SJCRH30 (cell line): Measurements from ENCODE around the gene NHERF1. TPM values are rescaled to one million over a fixed set of nuclear protein-coding genes. Genes with fewer than 3 reads are reported as not detected.

Source experiments
- DNase-seq, 2 experiments: peaks; one replicate each; pipeline ENCODE4 v3.0.0-alpha.2; 2015 to 2020
- H3K27ac ChIP-seq: fragments of 250-450 bp; sonication (Bioruptor Pico); 2 replicates; pipeline ENCODE4 v1.5.1; 2020; ENCODE audit warnings: mild to moderate bottlenecking, moderate library complexity
- H3K27me3 ChIP-seq: fragments of 250-450 bp; sonication (Bioruptor Pico); 2 replicates; pipeline ENCODE4 v1.5.1; 2020; ENCODE audit warnings: mild to moderate bottlenecking, moderate library complexity
- H3K36me3 ChIP-seq: fragments of 250-450 bp; sonication (Bioruptor Pico); 2 replicates; pipeline ENCODE4 v1.5.1; 2020; ENCODE audit warnings: mild to moderate bottlenecking, moderate library complexity
- H3K4me1 ChIP-seq: fragments of 250-450 bp; sonication (Bioruptor Pico); 2 replicates; pipeline ENCODE4 v1.5.1; 2020; ENCODE audit warnings: mild to moderate bottlenecking, moderate library complexity
- H3K4me3 ChIP-seq: fragments of 250-450 bp; sonication (Bioruptor Pico); 2 replicates; pipeline ENCODE4 v1.5.1; 2020; ENCODE audit warnings: mild to moderate bottlenecking, moderate library complexity
- H3K9me3 ChIP-seq: fragments of 250-450 bp; sonication (Bioruptor Pico); replicated peaks from 2 replicates; pipeline ENCODE4 v1.5.1; 2020; ENCODE audit warnings: mild to moderate bottlenecking, moderate library complexity
- total RNA-seq: library from RNA; depleted of rRNA; stranded (reverse); fragments of >200 nt; shearing (Covaris generic); gene quantifications from 2 replicates; pipeline ENCODE4 v1.2.3, GENCODE V29; 2014

NHERF1 gene
- total RNA-seq, 1 experiment from 2014 or later = 45.4 TPM

GRCh38 chr17:74785096-74785980, 36.9 kb downstream of the NHERF1 start:
- DNase-seq = no peak
- no peaks in the 10 kb centered on the region for H3K4me1 ChIP-seq
- H3K27ac ChIP-seq = no peak overlapping the region
- no peak overlapping the region for H3K4me3 ChIP-seq
- H3K36me3 ChIP-seq = peaks cover 2% of the 10 kb centered on the region; the same call in 1 of the 2 replicates
- H3K9me3 ChIP-seq = no peaks in the 10 kb centered on the region
- no peaks in the 10 kb centered on the region for H3K27me3 ChIP-seq

GRCh38 chr17:74785981-74786360, 37.5 kb downstream of the NHERF1 start:
- no peaks in the 10 kb centered on the region for H3K9me3 ChIP-seq
- peaks cover 3% of the 10 kb centered on the region; the same call in 1 of the 2 replicates for H3K36me3 ChIP-seq
- H3K27ac ChIP-seq = no peak overlapping the region
- no peak overlapping the region for H3K4me3 ChIP-seq
- H3K4me1 ChIP-seq = no peaks in the 10 kb centered on the region
- H3K27me3 ChIP-seq = no peaks in the 10 kb centered on the region
- no peak for DNase-seq

GRCh38 chr17:74786431-74787055, 38.1 kb downstream of the NHERF1 start:
- DNase-seq = no peak
- Histone ChIP-seq H3K4me3 (no peak overlapping the region), H3K9me3 (no peaks in the 10 kb centered on the region)

DNA sequence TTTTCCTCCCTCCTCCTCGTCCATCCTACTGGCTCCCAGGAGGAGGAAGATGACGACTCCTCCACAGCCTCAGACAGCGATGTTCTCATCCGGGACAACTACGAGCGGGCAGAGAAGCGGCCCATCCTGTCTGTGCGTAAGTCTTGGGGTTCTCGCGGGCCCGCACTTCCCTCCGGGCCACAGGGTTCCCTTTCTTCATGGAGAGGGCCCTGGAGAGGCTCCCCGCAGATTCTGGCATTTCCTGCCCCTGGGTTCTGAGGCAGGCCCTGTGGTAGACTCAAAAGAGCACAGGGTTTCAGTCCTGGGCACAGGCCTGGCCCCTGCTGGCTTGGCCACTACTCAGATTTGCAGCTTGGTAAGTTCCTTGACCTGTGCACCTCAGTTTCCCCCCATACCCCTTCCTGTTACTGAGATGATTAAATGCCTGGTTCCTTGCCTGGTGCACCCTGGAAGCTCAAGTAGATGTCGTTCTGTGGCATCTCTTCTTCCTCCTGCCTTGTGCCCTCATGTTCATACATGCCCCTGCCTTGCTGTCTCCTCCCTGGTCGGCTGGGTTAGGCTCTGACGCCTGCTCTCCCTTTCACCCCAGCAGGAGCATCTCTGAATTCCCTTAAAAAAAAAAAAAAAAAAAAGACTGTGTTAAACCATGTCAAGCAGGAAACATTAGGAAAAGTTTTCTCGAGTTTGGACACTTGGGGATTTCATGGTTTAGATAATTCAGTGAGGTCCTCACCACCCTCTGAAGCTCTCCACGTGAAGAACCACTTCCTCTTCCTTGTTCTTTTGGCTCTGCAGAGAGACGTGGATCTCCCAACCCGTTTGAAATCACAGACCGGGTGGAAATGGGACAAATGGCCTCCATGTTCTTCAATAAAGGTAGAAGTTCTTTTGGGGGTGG, 42.0 kb downstream of the NHERF1 start:
- Histone ChIP-seq H3K27ac (no peak overlapping the region), H3K4me3 (no peak overlapping the region), H3K27me3 (no peaks in the 10 kb centered on the region), H3K36me3 (peaks cover 6% of the 10 kb centered on the region), H3K9me3 (no peaks in the 10 kb centered on the region), H3K4me1 (no peaks in the 10 kb centered on the region)
- DNase-seq = no peak

More at GRCh38 chr17:74786431-74787055, 38.1 kb downstream of the NHERF1 start:
- peaks cover 3% of the 10 kb centered on the region; the same call in 1 of the 2 replicates for H3K36me3 ChIP-seq
- H3K4me1 ChIP-seq = no peaks in the 10 kb centered on the region
- H3K27me3 ChIP-seq = no peaks in the 10 kb centered on the region
- no peak overlapping the region for H3K27ac ChIP-seq

GRCh38 chr17:74792586-74793105, 44.2 kb downstream of the NHERF1 start:
- Histone ChIP-seq H3K4me1 (no peaks in the 10 kb centered on the region), H3K36me3 (peaks cover 9% of the 10 kb centered on the region), H3K27me3 (no peaks in the 10 kb centered on the region), H3K4me3 (no peak overlapping the region), H3K9me3 (no peaks in the 10 kb centered on the region), H3K27ac (no peak overlapping the region)
- DNase-seq = no peak

DNA sequence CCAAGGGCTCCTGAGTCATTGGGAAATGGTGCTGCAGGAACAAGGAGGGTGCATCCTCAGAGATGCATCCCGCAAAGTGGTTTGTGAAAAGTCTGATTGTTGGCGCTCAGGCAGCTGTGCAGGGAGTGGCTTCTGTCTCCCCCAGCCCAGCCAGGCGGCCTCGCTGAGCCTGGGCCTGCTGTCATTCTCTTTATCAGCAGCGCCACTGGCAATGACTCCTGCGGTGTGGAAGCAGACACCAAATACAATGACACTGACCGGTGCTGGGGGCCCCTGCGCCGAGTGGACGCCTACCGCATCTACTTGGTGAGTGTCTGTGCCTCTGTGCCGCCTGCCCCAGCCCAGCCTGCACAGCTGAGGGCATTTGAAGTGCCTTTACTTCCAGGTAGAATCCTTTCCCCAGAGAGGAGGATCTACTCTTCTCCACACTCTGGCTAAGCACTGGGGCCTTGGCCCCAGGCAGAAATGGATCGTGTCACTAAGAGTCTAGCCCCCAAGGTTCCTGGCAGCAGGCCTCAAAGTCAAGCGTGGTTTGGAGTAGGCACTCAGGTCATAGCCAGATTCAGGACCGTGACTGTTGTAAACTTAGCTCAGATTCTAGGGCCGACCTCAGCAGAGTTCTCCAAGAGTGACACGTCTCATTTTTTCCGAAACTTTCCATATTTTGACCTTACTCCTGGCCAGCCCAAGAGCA, 47.0 kb downstream of the NHERF1 start:
- H3K9me3 ChIP-seq = no peaks in the 10 kb centered on the region
- H3K4me1 ChIP-seq = no peaks in the 10 kb centered on the region
- H3K4me3 ChIP-seq = no peak overlapping the region
- H3K27ac ChIP-seq = no peak overlapping the region
- DNase-seq = no peak
- H3K27me3 ChIP-seq = no peaks in the 10 kb centered on the region
- peaks cover 25% of the 10 kb centered on the region for H3K36me3 ChIP-seq

GRCh38 chr17:74796211-74796610, 47.8 kb downstream of the NHERF1 start:
- Histone ChIP-seq H3K27ac (no peak overlapping the region), H3K36me3 (peaks cover 22% of the 10 kb centered on the region), H3K27me3 (no peaks in the 10 kb centered on the region), H3K9me3 (no peaks in the 10 kb centered on the region), H3K4me1 (no peaks in the 10 kb centered on the region), H3K4me3 (no peak overlapping the region)
- DNase-seq = no peak

DNA sequence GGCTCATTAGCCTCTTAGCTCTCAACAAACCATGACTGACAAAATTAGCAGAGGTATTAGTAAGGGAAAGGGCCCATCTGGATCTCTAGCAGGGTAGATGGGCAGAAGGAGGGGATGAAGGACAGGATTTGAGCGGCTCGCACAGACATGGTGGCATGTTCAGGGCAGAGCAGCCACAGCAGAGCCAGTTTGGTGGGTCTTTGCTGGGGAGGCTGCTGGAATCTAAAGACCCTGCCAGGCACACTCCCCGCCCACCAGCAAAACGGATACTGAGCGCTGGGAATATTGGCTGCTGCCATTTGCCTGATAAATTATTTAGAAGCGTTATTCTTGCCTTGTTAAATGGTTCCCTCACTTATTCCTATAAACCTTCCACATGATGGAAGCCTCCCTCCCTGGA, 48.4 kb downstream of the NHERF1 start:
- Histone ChIP-seq H3K4me3 (no peak overlapping the region), H3K9me3 (no peaks in the 10 kb centered on the region), H3K4me1 (no peaks in the 10 kb centered on the region), H3K27ac (no peak overlapping the region), H3K27me3 (no peaks in the 10 kb centered on the region), H3K36me3 (peaks cover 22% of the 10 kb centered on the region)
- DNase-seq = no peak

GRCh38 chr17:74797824-74798223, 49.4 kb downstream of the NHERF1 start:
- Histone ChIP-seq H3K4me1 (no peaks in the 10 kb centered on the region), H3K27ac (no peak overlapping the region), H3K4me3 (no peak overlapping the region), H3K9me3 (no peaks in the 10 kb centered on the region), H3K27me3 (no peaks in the 10 kb centered on the region), H3K36me3 (peaks cover 19% of the 10 kb centered on the region)
- DNase-seq = no peak

DNA sequence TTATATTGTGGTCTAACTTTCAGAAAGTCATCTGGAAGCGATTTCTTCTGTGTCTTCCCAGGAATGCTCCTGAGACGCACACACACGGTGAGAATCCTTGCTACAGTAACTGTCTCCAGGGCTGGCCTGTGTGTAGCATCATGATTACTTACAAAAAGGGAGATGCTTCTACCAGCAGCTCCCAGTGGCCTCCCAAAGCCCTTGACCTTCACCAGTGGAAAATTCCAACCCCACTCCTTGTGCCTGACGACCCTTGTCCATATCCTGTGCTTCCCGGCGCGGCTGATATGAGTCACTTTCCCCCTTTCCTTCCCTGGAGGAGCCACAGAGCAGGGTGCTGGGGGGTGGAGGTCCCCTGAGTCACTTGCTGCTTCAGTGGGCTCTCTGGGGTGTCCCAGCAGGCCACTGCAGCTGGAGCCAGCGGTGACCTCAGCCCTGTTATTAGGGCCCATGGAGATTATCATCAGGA, 49.8 kb downstream of the NHERF1 start:
- no peak overlapping the region for H3K4me3 ChIP-seq
- H3K27ac ChIP-seq = no peak overlapping the region
- H3K27me3 ChIP-seq = no peaks in the 10 kb centered on the region
- DNase-seq = no peak
- H3K36me3 ChIP-seq = peaks cover 19% of the 10 kb centered on the region
- H3K4me1 ChIP-seq = no peaks in the 10 kb centered on the region
- H3K9me3 ChIP-seq = no peaks in the 10 kb centered on the region

- H3K27ac ChIP-seq = no peak overlapping the region
- no peaks in the 10 kb centered on the region for H3K27me3 ChIP-seq
- peaks cover 19% of the 10 kb centered on the region for H3K36me3 ChIP-seq
- H3K4me1 ChIP-seq = no peaks in the 10 kb centered on the region
- no peak overlapping the region for H3K4me3 ChIP-seq
- DNase-seq = no peak
- H3K9me3 ChIP-seq = no peaks in the 10 kb centered on the region
Observed at GRCh38 chr17:74799097-74799496, 50.7 kb downstream of the NHERF1 start.

DNA sequence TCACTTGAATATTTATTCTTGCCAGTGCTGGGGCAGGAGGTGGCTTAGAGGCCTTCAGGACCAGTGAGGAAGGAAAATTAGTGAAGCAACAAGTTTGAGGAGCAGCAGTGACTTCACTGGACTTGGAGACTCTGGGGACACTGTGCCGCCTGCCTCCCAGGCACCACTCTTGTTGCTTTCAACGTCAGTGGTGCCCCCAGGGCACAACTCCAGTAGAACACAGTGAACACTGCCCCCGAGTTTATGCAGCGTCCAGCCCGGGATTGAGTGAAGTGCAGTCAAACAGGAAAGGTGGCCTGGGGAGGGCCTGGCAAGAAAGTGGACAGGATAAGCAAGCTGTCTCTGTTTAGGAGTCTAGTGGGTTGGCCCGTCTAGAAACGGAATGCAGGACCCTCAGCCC, 52.1 kb downstream of the NHERF1 start:
- H3K4me3 ChIP-seq = no peak overlapping the region
- no peaks in the 10 kb centered on the region for H3K27me3 ChIP-seq
- no peak for DNase-seq
- H3K9me3 ChIP-seq = no peaks in the 10 kb centered on the region
- peaks cover 19% of the 10 kb centered on the region for H3K36me3 ChIP-seq
- H3K27ac ChIP-seq = no peak overlapping the region
- H3K4me1 ChIP-seq = no peaks in the 10 kb centered on the region

- Histone ChIP-seq H3K27me3 (no peaks in the 10 kb centered on the region), H3K27ac (no peak overlapping the region), H3K9me3 (no peaks in the 10 kb centered on the region), H3K4me1 (no peaks in the 10 kb centered on the region), H3K36me3 (peaks cover 16% of the 10 kb centered on the region), H3K4me3 (no peak overlapping the region)
- no peak for DNase-seq
Observed at GRCh38 chr17:74801896-74802295, 53.5 kb downstream of the NHERF1 start.

DNA sequence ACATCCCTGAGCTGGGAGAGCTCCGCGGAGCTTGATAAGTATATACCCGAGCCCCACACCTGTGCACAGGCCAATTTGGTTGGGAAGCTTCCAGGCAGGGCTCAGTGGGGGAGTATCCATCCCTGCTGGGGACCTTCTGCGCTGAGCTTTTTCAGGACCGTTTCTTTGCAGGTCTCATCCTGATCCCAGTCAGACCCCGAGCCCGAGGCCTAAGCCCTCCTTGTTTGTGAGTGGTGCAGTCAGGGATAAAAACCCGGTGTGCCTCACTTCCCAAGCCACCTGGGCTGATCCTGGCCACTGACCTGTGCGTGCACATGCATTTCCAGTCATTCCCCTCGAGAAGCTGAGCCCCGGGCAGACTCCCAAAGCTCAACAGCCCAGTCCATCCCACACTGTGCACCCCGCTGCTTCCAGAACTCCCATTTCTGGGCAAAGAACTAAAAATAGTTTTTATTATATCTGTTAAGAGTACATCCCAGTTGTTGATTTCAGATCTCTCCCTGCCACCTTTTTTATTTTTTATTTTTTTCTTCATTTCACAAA, 55.0 kb downstream of the NHERF1 start:
- Histone ChIP-seq H3K27me3 (no peaks in the 10 kb centered on the region), H3K27ac (no peak overlapping the region), H3K4me3 (no peak overlapping the region), H3K4me1 (no peaks in the 10 kb centered on the region), H3K9me3 (no peaks in the 10 kb centered on the region), H3K36me3 (0 out of 2 replicates have a peak, but pooled peaks cover 8% of the 10 kb centered on the region)
- DNase-seq = no peak
